ENCODE measurements around the gene VAV1. TPM values are rescaled to one million over a fixed set of nuclear protein-coding genes. Genes with fewer than 3 reads are reported as not detected.

The VAV1 gene
- total and polyA plus RNA-seq, 2 donors from 2014 or later, result 0.90 to 15.5 TPM

DNA sequence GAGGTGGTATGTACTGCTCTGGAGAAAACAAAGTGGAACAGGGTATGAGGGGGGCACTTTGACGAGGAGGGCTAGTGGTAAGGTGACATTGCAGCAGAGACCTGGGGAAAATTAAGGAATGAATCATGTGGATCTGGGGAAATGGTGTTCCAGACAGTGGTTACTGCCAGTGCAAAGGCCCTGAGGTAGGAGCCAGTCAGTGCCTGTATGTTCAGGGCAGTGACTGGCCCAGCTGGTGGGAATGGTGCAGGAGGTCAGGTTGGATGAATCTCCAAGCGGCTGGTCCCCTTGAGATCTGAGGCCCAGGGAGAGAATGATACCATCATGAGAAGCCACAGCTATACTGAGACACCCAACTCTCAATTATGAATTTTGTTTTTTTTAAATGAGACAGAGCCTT lies 4.9 kb downstream of the VAV1 start:
- Histone ChIP-seq H3K27ac (ENCODE audit: low read depth in 2 of 2, low read length in 2 of 2) (no peak overlapping the region), H3K9ac (ENCODE audit: low read length in 3 of 3) (no peak overlapping the region), H3K4me1 (ENCODE audit: control insufficient read depth in 2 of 3, insufficient read depth in 2 of 3, low read depth in 1 of 3, low read length in 3 of 3) (no peaks in the 10 kb centered on the region), H3K27me3 (ENCODE audit: control insufficient read depth, insufficient read depth, low read length) (no peaks in the 10 kb centered on the region), H3K36me3 (ENCODE audit: control insufficient read depth in 2 of 3, insufficient read depth in 3 of 3, low read length in 3 of 3) (no peaks in the 10 kb centered on the region), H3K4me3 (ENCODE audit: low read length in 3 of 3) (no peak overlapping the region), H3K9me3 (ENCODE audit: control insufficient read depth in 2 of 3, insufficient read depth in 1 of 3, low read length in 3 of 3) (no peaks in the 10 kb centered on the region)
- FAIRE-seq (no peak), DNase-seq (no peak)
- TF ChIP-seq CTCF (IDR thresholded peaks at IDR 0.05; ENCODE audit: borderline replicate concordance, extremely low read depth, insufficient read depth), result no peak
- intact Hi-C loops (cut with DNase I), result no loop called here

GRCh38 chr19:6778386-6778785 lies 5.9 kb downstream of the VAV1 start:
- H3K4me3 ChIP-seq (ENCODE audit: low read length in 3 of 3), result no peak overlapping the region
- no peak overlapping the region for H3K9ac ChIP-seq (ENCODE audit: low read length in 3 of 3)
- DNase-seq (no peak), FAIRE-seq (no peak)
- intact Hi-C loops (cut with DNase I), result no loop called here
- no peaks in the 10 kb centered on the region for H3K36me3 ChIP-seq (ENCODE audit: control insufficient read depth in 2 of 3, insufficient read depth in 3 of 3, low read length in 3 of 3)
- H3K27me3 ChIP-seq (ENCODE audit: control insufficient read depth, insufficient read depth, low read length), result no peaks in the 10 kb centered on the region
- TF ChIP-seq CTCF (IDR thresholded peaks at IDR 0.05; ENCODE audit: borderline replicate concordance, extremely low read depth, insufficient read depth), result no peak
- no peaks in the 10 kb centered on the region for H3K9me3 ChIP-seq (ENCODE audit: control insufficient read depth in 2 of 3, insufficient read depth in 1 of 3, low read length in 3 of 3)
- no peak overlapping the region for H3K27ac ChIP-seq (ENCODE audit: low read depth in 2 of 2, low read length in 2 of 2)
- no peaks in the 10 kb centered on the region for H3K4me1 ChIP-seq (ENCODE audit: control insufficient read depth in 2 of 3, insufficient read depth in 2 of 3, low read depth in 1 of 3, low read length in 3 of 3)

DNA sequence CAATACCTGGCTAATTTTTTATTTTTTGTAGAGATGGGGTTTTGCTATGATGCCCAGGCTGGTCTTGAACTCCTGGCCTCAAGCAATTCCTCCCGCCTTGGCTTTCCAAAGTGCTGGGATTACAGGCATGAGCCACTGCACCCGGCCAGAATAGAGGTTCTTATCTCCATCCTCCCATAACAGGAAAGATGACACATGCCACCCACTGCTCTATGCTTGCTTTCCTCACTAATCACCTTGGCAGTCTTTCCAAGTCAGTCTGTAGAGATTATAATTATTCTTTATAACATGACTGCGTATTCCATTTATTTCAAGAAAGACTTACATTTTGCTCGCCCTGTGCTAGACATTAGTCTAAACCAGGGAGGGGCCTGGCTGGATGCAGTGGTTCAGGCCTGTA lies 6.7 kb downstream of the VAV1 start:
- no peaks in the 10 kb centered on the region for H3K4me1 ChIP-seq (ENCODE audit: control insufficient read depth in 2 of 3, insufficient read depth in 2 of 3, low read depth in 1 of 3, low read length in 3 of 3)
- intact Hi-C loops (cut with DNase I), result no loop called here
- no peaks in the 10 kb centered on the region for H3K36me3 ChIP-seq (ENCODE audit: control insufficient read depth in 2 of 3, insufficient read depth in 3 of 3, low read length in 3 of 3)
- H3K9me3 ChIP-seq (ENCODE audit: control insufficient read depth in 2 of 3, insufficient read depth in 1 of 3, low read length in 3 of 3), result no peaks in the 10 kb centered on the region
- no peaks in the 10 kb centered on the region for H3K27me3 ChIP-seq (ENCODE audit: control insufficient read depth, insufficient read depth, low read length)
- H3K27ac ChIP-seq (ENCODE audit: low read depth in 2 of 2, low read length in 2 of 2), result no peak overlapping the region
- no peak for TF ChIP-seq CTCF (IDR thresholded peaks at IDR 0.05; ENCODE audit: borderline replicate concordance, extremely low read depth, insufficient read depth)
- H3K9ac ChIP-seq (ENCODE audit: low read length in 3 of 3), result no peak overlapping the region
- no peak for DNase-seq
- FAIRE-seq, result no peak
- no peak overlapping the region for H3K4me3 ChIP-seq (ENCODE audit: low read length in 3 of 3)

DNA sequence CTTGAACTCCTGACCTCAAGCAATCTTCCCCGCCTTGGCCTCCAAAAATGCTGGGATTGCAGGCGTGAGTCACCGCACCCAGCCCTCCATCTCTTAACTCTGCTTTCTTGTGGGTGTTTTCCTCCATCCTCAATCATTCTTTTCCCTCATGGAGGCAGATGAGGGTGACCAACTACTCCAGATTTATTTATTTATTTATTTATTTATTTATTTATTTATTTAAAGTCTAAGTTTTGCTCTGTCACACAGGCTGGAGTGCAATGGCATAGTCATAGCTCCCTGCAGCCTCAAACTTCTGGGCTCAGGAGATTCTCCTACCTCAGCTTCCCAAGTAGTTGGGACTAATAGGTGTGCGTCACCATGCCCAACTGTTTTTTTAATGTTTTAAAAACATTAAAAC lies 14.9 kb downstream of the VAV1 start:
- H3K4me1 ChIP-seq (ENCODE audit: control insufficient read depth in 2 of 3, insufficient read depth in 2 of 3, low read depth in 1 of 3, low read length in 3 of 3), result no peaks in the 10 kb centered on the region
- no peak for FAIRE-seq
- intact Hi-C loops (cut with DNase I), result no loop called here

More for the DNA sequence above, 14.9 kb downstream of the VAV1 start:
- no peak overlapping the region for H3K9ac ChIP-seq (ENCODE audit: low read length in 3 of 3)
- H3K27ac ChIP-seq (ENCODE audit: low read depth in 2 of 2, low read length in 2 of 2), result no peak overlapping the region
- H3K9me3 ChIP-seq (ENCODE audit: control insufficient read depth in 2 of 3, insufficient read depth in 1 of 3, low read length in 3 of 3), result no peaks in the 10 kb centered on the region
- H3K27me3 ChIP-seq (ENCODE audit: control insufficient read depth, insufficient read depth, low read length), result no peaks in the 10 kb centered on the region
- no peak for DNase-seq
- H3K36me3 ChIP-seq (ENCODE audit: control insufficient read depth in 2 of 3, insufficient read depth in 3 of 3, low read length in 3 of 3), result no peaks in the 10 kb centered on the region
- no peak overlapping the region for H3K4me3 ChIP-seq (ENCODE audit: low read length in 3 of 3)
- no peak for TF ChIP-seq CTCF (IDR thresholded peaks at IDR 0.05; ENCODE audit: borderline replicate concordance, extremely low read depth, insufficient read depth)
